Measurements from ENCODE around the gene AREL1.

The AREL1 gene

GRCh38 chr14:74620497-74620921, 92.4 kb downstream of the AREL1 start:
- TF ChIP-seq CTCF (IDR thresholded peaks at IDR 0.05; ENCODE audit: low read depth, low read length, poor library complexity, severe bottlenecking) (no peak), EZH2phosphoT487 (IDR thresholded peaks at IDR 0.05; ENCODE audit: borderline replicate concordance, low read length) (no peak)
- Histone ChIP-seq H3K9me2 (replicated peaks; ENCODE audit: control insufficient read depth, low read length) (no peaks in the 10 kb centered on the region), H3K9me3 (ENCODE audit: control insufficient read depth, insufficient read depth, low read length) (no peaks in the 10 kb centered on the region), H3K4me2 (ENCODE audit: low read length) (no peak overlapping the region), H3K4me3 (ENCODE audit: low read length) (no peak overlapping the region), H3F3A (ENCODE audit: control insufficient read depth, insufficient read depth) (no peaks in the 10 kb centered on the region), H3K27ac (ENCODE audit: low read depth, low read length) (no peak overlapping the region), H3K4me1 (ENCODE audit: control insufficient read depth, low read length) (peaks cover 19% of the 10 kb centered on the region), H3K36me3 (ENCODE audit: control insufficient read depth, low read length) (no peaks in the 10 kb centered on the region), H4K20me1 (ENCODE audit: control insufficient read depth, insufficient read depth, low read depth, low read length) (no peaks in the 10 kb centered on the region), H3K27me3 (ENCODE audit: control insufficient read depth, low read length) (no peaks in the 10 kb centered on the region), H3K79me2 (ENCODE audit: control insufficient read depth, low read length) (no peaks in the 10 kb centered on the region)

GRCh38 chr14:74619672-74620131, 93.2 kb downstream of the AREL1 start:
- H3K9me2 ChIP-seq (replicated peaks; ENCODE audit: control insufficient read depth, low read length), result no peaks in the 10 kb centered on the region
- H3F3A ChIP-seq (ENCODE audit: control insufficient read depth, insufficient read depth), result 0 out of 2 replicates have a peak, but pooled peaks cover 3% of the 10 kb centered on the region
- no peaks in the 10 kb centered on the region for H4K20me1 ChIP-seq (ENCODE audit: control insufficient read depth, insufficient read depth, low read depth, low read length)
- H3K36me3 ChIP-seq (ENCODE audit: control insufficient read depth, low read length), result no peaks in the 10 kb centered on the region
- no peaks in the 10 kb centered on the region for H3K27me3 ChIP-seq (ENCODE audit: control insufficient read depth, low read length)
- TF ChIP-seq EZH2phosphoT487 (IDR thresholded peaks at IDR 0.05; ENCODE audit: borderline replicate concordance, low read length) (no peak), CTCF (IDR thresholded peaks at IDR 0.05; ENCODE audit: low read depth, low read length, poor library complexity, severe bottlenecking) (no peak)
- no peaks in the 10 kb centered on the region for H3K9me3 ChIP-seq (ENCODE audit: control insufficient read depth, insufficient read depth, low read length)
- H3K4me3 ChIP-seq (ENCODE audit: low read length), result no peak overlapping the region
- peaks cover 28% of the 10 kb centered on the region for H3K4me1 ChIP-seq (ENCODE audit: control insufficient read depth, low read length)
- no peaks in the 10 kb centered on the region for H3K79me2 ChIP-seq (ENCODE audit: control insufficient read depth, low read length)
- no peak overlapping the region for H3K4me2 ChIP-seq (ENCODE audit: low read length)
- no peak overlapping the region for H3K27ac ChIP-seq (ENCODE audit: low read depth, low read length)

GRCh38 chr14:74618078-74618952, 94.6 kb downstream of the AREL1 start:
- 0 out of 2 replicates have a peak, but pooled peaks cover 3% of the 10 kb centered on the region for H3F3A ChIP-seq (ENCODE audit: control insufficient read depth, insufficient read depth)

More at GRCh38 chr14:74618078-74618952, 94.6 kb downstream of the AREL1 start:
- H3K9me2 ChIP-seq (replicated peaks; ENCODE audit: control insufficient read depth, low read length), result no peaks in the 10 kb centered on the region
- no peaks in the 10 kb centered on the region for H3K27me3 ChIP-seq (ENCODE audit: control insufficient read depth, low read length)
- H3K27ac ChIP-seq (ENCODE audit: low read depth, low read length), result no peak overlapping the region
- peak overlapping the region; percentile 65 for H3K4me3 ChIP-seq (ENCODE audit: low read length)
- peaks cover 33% of the 10 kb centered on the region for H3K4me1 ChIP-seq (ENCODE audit: control insufficient read depth, low read length)
- no peaks in the 10 kb centered on the region for H3K79me2 ChIP-seq (ENCODE audit: control insufficient read depth, low read length)
- H3K4me2 ChIP-seq (ENCODE audit: low read length), result peak overlapping the region; percentile 79
- no peaks in the 10 kb centered on the region for H3K9me3 ChIP-seq (ENCODE audit: control insufficient read depth, insufficient read depth, low read length)
- no peaks in the 10 kb centered on the region for H4K20me1 ChIP-seq (ENCODE audit: control insufficient read depth, insufficient read depth, low read depth, low read length)
- no peaks in the 10 kb centered on the region for H3K36me3 ChIP-seq (ENCODE audit: control insufficient read depth, low read length)
- TF ChIP-seq EZH2phosphoT487 (IDR thresholded peaks at IDR 0.05; ENCODE audit: borderline replicate concordance, low read length) (no peak), CTCF (IDR thresholded peaks at IDR 0.05; ENCODE audit: low read depth, low read length, poor library complexity, severe bottlenecking) (peak; percentile 10)
